Stimulated activated CD8-positive, alpha-beta memory T cell treated with anti-CD3 and anti-CD28 coated beads, Interleukin-2, amount 100 ng/mL, for 48 hours (primary cell): Measurements from ENCODE around the gene OR6B2.
A peak's percentile ranks its signal among the peaks of the same experiment; 100 is the strongest.

Experiments
- DNase-seq, 2 donors: peaks; one replicate each; pipeline ENCODE4 v3.0.0-alpha.2; 2020; ENCODE audit warnings: low read depth in 2 of 2

The OR6B2 gene

GRCh38 chr2:240041363-240041762, 11.1 kb upstream of the OR6B2 start:
- DNase-seq, result no peak

GRCh38 chr2:240037358-240037757, 7.1 kb upstream of the OR6B2 start:
- no peak for DNase-seq

- DNase-seq, result no peak
Observed at GRCh38 chr2:240033330-240033678, 3.1 kb upstream of the OR6B2 start.

- DNase-seq, result no peak
Observed at GRCh38 chr2:240032406-240033329, 2.4 kb upstream of the OR6B2 start.

- no peak for DNase-seq
Observed at GRCh38 chr2:240024766-240025165, 5.5 kb downstream of the OR6B2 start.

- no peak for DNase-seq
Observed at GRCh38 chr2:240023792-240024191, 6.4 kb downstream of the OR6B2 start.

- DNase-seq, result peak; percentile 42 to 52
Observed at GRCh38 chr2:240021488-240022104, 8.6 kb downstream of the OR6B2 start.

- no peak for DNase-seq
Observed at GRCh38 chr2:240018071-240018750, 12.0 kb downstream of the OR6B2 start.

GRCh38 chr2:240014327-240014726, 15.9 kb downstream of the OR6B2 start:
- DNase-seq, result no peak

- DNase-seq, result no peak
Observed at GRCh38 chr2:240013343-240013742, 16.9 kb downstream of the OR6B2 start.

GRCh38 chr2:240002983-240003382, 27.2 kb downstream of the OR6B2 start:
- DNase-seq, result no peak

- DNase-seq, result no peak
Observed at GRCh38 chr2:240000671-240001070, 29.6 kb downstream of the OR6B2 start.

GRCh38 chr2:239997686-239998409, 32.4 kb downstream of the OR6B2 start:
- DNase-seq, result no peak

- no peak for DNase-seq
Observed at GRCh38 chr2:239994086-239994485, 36.1 kb downstream of the OR6B2 start.

- no peak for DNase-seq
Observed at GRCh38 chr2:239993291-239993690, 36.9 kb downstream of the OR6B2 start.

GRCh38 chr2:239991689-239992314, 38.4 kb downstream of the OR6B2 start:
- DNase-seq, result no peak

GRCh38 chr2:239990966-239991365, 39.3 kb downstream of the OR6B2 start:
- no peak for DNase-seq

- DNase-seq, result no peak
Observed at GRCh38 chr2:239985356-239985755, 44.9 kb downstream of the OR6B2 start.

- DNase-seq, result no peak
Observed at GRCh38 chr2:239984421-239985194, 45.6 kb downstream of the OR6B2 start.

- no peak for DNase-seq
Observed at GRCh38 chr2:239983004-239983778, 47.0 kb downstream of the OR6B2 start.
